HG03139 (cell line): ENCODE measurements around the gene MOB1B.
"Not testable (repeated sequence)": the region's sequence is repeated elsewhere in the genome, so short reads cannot be mapped to it uniquely, and the experiment has no call there.

ENCODE experiments used
- ATAC-seq: cut with Tn5 transposase; IDR thresholded peaks from one replicate; pipeline ENCODE4 v1.9.1; 2021; ENCODE audit not compliant: unreplicated experiment

The MOB1B gene

DNA sequence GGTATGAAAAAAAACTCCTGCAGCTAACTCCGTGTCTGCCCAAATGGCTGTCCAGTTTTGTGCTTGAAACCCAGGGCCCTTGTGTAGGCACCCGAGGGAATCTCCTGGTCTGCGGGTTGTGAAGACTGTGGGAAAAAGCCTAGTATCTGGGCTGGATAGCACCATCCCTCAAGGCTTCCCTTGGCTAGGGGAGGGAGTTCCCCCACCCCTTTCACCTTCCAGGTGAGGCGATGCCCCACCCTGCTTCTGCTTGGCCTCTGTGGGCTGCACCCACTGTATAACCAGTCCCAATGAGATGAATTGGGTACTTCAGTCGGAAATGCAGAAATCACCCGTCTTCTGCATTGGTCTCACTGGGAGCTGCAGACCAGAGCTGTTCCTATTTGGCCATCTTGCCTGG is 102.9 kb downstream of the MOB1B start:
- ATAC-seq: not testable (repeated sequence)

DNA sequence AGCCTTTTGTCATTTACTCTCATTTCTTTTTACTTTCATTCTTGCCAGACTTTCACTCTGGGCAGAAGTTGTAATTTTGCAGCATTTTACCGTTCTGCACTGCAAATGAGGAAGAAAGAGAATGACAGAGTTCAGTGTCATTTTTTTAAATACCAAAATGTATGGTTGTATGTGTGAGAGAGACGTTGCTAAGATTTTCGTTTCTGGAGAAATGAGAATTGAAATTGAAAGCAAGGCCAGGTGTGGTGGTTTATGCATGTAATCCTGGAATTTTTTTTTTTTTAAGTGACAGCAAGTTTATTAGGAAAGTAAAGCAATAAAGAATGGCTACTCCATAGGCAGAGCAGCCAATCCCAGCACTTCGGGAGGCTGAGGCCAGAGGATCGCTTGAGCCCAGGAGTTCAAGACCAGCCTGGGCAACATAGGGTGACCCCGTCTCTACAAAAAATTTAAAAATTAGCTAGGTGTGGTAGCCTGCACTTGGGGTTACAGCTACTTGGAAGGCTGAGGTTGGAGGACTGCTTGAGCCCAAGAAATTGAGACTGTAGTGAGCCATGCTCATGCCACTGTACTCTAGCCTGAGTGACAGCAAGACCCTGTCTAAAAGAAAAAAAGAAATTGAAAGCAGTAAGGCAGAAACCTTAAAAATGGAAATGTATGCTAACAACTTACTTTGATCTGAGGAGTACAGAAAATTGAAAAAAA is 104.2 kb downstream of the MOB1B start:
- peak; percentile 75 for ATAC-seq

DNA sequence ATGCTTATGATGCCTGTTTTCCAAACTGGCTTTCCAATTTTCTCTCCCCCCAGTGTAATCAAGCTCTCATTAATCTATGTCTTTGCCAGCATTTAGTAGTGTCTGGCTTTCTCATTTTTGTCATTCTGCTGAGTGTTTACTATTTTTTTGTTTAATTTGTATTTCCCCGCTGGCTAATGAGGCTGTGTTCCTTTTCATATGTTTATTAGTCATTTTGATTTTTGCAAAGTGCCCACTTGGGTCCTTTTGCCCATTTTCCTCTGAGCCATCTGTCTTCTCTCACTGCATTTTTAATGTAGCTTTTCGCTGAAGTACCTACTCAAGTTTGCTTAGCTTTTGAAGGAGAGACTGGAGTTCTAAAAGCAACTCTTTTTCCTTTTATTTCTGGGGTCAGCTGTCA is 106.0 kb downstream of the MOB1B start:
- no peak for ATAC-seq

DNA sequence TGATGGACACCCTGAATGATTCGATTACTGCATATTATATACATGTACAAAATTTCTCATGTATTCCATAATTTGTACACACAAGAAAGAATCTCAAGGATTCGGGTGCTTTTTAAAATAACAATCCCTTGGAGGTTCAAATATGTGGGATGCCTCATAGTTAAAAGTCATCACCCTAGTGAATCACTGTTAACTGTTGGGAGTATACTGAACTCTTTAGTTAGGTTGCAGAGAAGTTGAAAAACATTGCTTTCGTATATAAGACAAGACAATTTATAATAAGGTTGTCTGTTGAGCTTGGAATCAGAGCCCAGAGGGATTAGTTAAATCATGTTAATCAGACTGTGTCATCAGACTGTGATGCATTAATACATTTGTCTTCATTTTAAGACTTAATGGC is 106.9 kb downstream of the MOB1B start:
- ATAC-seq: no peak

DNA sequence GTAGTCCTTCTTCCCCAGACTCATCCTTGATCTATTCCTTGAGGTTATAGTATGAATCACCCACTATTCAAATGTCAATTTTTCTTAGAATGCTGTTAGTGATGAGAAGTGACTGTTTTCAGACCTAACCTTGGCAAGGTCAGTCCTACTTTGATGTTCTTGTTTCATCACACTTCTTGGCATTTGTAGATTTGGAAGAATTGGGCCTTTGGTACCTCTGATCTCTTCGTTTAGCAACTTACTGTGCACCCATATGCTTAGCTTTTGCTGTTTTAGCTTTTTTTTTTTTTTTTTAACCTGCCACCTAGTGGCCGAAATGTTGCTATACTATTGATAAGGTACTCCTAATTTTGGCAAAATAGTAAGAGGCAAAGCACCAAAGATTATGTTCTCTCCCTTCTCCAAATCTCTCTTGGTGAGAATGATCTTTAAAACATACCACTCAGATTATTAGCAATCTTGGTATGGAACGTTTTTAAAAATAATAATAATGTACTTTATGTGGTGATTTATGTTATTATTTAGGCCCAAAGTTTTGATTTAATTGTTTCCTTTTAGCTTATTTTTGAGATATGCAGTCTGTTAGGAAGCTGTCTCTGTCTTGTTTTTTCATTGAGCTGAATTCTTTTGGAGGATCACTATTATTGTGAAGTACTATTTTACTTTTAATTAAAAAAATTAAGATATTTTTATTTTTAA is 107.9 kb downstream of the MOB1B start:
- no peak for ATAC-seq

DNA sequence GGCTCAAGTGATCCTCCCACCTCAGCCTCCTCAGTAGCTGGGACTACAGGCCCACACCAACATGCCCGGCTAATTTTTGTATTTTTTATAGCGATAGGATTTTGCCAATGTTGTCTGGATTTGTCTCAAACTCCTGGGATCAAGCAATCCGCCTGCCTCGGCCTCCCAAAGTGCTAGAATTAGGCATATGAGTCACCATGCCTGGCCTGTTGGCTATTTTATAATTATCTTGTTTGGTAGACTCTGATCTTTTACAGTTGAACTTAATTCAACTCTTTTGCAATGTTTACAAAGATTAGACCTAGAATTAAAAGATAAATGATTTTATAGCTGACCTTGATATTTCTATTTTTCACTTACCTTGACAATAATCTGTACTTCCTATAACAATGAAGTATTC is 109.3 kb downstream of the MOB1B start:
- ATAC-seq: no peak

DNA sequence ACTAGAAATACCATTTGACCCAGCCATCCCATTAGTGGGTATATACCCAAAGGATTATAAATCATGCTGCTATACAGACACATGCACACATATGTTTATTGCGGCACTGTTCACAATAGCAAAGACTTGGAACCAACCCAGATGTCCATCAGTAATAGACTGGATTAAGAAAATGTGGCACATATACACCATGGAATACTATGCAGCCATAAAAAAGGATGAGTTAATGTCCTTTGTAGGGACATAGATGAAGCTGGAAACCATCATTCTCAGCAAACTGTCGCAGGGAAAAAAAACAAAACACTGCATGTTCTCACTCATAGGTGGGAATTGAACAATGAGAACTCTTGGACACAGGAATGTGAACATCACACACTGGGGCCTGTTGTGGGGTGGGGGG is 115.2 kb downstream of the MOB1B start:
- ATAC-seq: not testable (repeated sequence)

DNA sequence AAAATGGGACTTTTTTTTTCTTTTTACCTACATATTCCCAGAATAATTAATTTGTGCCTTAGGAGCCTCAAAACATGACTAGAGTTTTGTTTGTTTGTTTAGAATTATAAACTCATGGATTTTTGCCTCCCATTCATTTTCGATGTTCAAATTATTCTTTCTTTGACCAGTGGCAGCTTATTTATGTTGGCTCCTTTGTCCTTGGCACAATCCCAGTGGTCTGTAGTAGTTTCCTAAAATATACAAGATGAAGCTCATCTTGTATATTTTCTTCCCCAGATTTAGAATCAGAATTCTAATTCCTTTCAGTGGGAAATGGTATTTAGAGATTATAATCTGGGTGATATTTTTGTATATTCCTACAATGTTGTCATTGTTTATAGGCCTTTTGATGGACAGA is 118.4 kb downstream of the MOB1B start:
- no peak for ATAC-seq

DNA sequence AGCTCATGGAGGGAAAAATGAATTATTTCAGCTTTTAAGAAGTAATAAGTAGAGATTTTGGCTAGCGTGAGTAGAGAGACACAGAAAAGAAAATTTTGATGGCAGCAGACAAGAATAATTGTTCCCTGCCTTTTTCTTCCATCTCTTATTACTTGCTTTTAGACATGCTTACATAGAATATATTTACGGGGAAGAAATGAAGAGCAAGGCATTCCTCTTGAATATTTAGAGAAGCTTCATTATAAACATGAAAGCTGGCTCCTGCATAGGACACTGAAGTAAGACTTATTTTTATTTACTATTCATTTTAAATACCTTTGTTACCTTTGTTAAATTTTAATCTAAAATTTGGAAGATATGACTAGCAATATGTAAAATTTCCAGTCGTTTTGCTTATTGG is 123.5 kb downstream of the MOB1B start:
- no peak for ATAC-seq

DNA sequence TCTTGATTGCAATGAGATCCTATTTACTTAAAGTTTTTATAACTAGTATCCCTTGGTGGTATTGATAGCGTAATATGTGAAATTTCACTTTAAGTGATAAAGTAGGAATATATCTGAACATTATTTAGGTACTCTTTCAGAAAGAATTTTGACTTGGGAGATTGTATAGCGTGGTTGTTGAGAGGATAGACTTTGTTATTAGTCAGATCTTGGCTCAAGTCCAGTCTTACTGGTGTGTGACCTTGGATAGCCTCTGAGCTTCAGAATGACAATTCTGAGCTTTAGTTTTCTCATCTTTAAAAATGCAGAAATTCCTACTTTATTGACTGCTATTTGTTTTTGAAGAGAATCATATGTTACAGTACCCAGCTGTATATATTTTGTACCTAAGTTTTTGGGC is 123.9 kb downstream of the MOB1B start:
- no peak for ATAC-seq

DNA sequence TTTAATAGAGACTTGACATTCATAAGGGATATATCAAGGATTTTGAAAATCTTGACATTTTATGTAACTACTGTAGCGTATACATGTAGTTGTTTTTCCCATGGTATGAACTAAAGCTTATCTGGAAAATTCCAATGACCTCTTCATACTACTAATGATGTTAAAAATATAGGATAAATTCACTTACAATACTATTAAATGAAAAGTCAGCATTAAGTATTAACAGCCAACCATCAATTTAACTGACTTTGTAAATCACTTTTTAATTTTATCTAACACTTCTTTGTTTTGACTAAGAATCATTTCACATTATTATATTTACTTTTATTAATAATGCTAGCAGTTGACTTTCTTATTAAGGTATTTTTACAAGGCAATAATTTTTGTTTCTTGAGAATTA is 125.4 kb downstream of the MOB1B start:
- no peak for ATAC-seq

DNA sequence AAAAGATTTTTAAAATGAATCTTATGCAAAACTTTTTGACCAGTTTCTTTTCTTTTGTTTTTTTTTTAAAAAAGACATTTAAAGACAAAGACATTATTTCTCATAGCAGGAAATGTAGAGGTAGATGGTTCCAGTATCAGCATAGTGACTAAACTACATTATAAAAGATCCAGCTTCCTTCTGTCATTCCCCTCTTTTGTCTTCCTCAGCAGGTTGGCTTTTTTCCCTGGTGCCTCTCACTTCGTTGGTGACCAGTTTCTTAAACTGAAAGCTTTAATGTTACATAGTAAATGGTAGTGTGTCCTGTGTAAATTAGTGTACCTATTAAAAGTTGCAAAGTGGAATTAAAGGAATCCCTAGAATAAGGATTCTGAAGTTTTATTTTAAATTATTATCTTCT is 127.3 kb downstream of the MOB1B start:
- no peak for ATAC-seq

DNA sequence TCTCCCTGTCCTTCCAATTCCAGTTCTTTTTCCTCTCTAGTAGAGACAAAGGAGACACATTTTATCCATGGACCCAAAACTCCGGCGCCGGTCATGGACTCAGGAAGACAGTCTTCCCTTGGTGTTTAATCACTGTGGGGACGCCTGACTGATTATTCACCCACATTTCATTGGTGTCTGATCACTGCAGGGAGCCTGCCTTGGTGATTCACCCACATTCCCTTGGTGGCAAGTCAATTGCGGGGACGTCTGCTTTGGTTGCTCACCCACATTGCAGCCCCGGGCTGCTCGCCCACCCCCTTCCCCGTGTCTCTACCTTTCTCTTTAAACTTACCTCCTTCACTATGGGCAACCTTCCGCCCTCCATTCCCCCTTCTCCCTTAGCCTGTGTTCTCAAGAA is 129.9 kb downstream of the MOB1B start:
- ATAC-seq: not testable (repeated sequence)
